HG03432 (cell line): Measurements from ENCODE around the gene ECD.

Source experiments
- ATAC-seq: cut with Tn5 transposase; IDR thresholded peaks from one replicate; pipeline ENCODE4 v1.9.1; 2021; ENCODE audit warnings: mild to moderate bottlenecking, moderate library complexity; ENCODE audit not compliant: unreplicated experiment

Gene ECD

GRCh38 chr10:73099141-73099540 is 68.7 kb downstream of the ECD start:
- no peak for ATAC-seq

DNA sequence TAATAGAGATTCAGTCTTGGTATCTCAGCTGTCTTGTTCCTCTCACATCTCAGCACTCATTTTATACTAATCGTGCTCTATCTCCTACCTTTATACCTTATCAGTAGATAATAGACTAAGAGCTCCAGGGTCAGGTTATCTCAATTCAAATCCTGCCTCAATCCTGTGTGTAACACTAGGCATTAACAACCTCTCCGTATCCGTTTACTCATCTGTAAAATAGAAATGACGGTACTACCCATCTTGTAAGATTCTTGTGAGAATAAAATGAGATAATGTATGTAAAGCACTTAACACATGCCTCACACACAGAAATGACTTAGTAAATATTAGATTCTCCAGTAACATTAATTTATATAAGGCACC is 70.5 kb downstream of the ECD start:
- ATAC-seq, result no peak

- peak; percentile 87 for ATAC-seq
Observed at GRCh38 chr10:73096449-73097304, 71.1 kb downstream of the ECD start, which contains the start of gene P4HA1. P4HA1 (minus strand) TSS chr10:73096866; CDS start chr10:73074883, 21,983 bp downstream.

DNA sequence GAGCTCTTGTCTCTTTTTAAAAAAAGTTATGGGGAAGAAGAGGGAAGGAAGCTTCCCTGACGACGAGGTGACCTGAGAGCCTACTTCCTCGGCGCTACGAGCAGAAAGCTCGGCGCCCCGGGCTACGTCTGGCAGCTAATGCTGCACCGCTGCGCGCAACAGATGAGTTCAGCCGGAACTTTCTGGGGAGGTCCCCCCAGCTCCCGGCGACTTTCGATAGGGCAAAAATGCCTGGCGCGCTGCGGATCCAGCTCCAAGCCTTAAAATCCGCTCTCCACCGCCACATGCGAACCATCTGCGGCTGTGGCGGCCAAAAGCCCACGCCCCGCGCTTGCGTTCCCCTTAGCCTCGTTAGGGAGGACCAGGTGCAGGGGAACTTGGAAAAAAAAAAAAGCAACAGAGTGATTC is 71.8 kb downstream of the ECD start:
- peak; percentile 32 for ATAC-seq

DNA sequence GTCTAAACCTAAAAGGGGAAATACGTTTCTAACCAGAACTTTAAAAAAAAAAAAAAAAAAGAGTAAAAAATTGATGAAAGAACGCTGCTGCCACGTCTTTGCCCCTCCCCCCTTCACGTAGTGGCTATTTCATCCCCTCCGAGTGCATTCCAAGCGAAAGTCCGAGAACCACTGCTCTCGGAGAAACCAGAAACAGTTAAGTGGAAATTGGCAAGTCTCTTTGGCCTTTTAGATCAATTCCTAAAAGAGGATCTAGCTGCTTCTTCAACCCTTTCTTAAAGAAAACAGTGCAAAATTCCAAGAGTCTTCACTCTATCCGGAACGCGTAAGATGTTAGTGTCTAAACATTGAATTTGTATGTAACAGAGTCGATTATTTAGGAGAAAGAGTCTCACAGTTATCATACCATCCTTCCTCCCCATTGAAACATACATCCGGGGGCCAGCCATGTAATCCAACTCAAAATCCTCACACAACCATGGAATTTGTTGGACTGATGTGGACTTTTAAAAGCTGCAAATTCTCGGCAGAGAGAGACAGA is 72.3 kb downstream of the ECD start:
- ATAC-seq, result no peak

GRCh38 chr10:73094986-73095480 is 72.8 kb downstream of the ECD start:
- ATAC-seq, result no peak

- ATAC-seq, result no peak
Observed at GRCh38 chr10:73093922-73094850, 73.6 kb downstream of the ECD start.

GRCh38 chr10:73092830-73093229 is 75.0 kb downstream of the ECD start:
- ATAC-seq, result no peak

- no peak for ATAC-seq
Observed at GRCh38 chr10:73088304-73088703, 79.5 kb downstream of the ECD start.

- ATAC-seq, result no peak
Observed at GRCh38 chr10:73086816-73087215, 81.0 kb downstream of the ECD start.

DNA sequence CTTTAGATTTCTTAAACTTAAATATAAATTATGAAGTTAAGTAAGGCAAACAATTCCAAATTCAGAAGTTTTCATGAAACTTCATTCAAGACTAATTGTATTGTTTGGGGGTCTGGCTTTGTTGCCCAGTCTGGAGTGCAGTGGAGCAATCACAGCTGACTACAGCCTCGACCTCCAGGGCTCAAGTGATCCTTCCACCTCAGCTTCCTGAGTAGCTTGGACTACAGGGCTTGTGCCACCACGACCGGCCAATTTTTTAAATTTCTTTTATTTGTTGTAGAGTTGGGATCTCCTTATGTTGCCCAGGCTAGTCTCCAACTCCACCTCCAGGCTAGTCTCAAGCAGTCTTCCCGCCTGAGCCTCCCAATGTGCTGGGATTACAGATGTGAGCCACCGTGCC is 83.6 kb downstream of the ECD start:
- ATAC-seq, result no peak
